HepG2 (cell line): ENCODE data around the gene PTGER3. TPM values are rescaled to one million over a fixed set of nuclear protein-coding genes. Genes with fewer than 3 reads are reported as not detected.

Experiments
- ATAC-seq: fragments of 200-7000 bp; cut with Tn5 transposase; 3 replicates; pipeline ENCODE4 v1.9.1; 2020; ENCODE audit warnings: mild to moderate bottlenecking, moderate library complexity
- BruUV-seq: library from RNA; stranded (reverse); fragments of 400-500 nt; replicated peaks from 2 replicates; lab custom pipeline; 2021; lab: Mats Ljungman, UMichigan
- CTCF ChIA-PET: fragments of 300-600 bp; formaldehyde crosslinking; extraction: SDS; loops from one replicate; lab custom pipeline; 2021; ENCODE audit warnings: low total read pairs, inconsistent platforms, low intra/inter-chr PET ratio; lab: Yijun Ruan, JAX
- POLR2A ChIA-PET: fragments of 350-600 bp; sonication (Branson Sonifier 250); formaldehyde crosslinking; loops from one replicate; lab custom pipeline; 2020; ENCODE audit warnings: antibody characterized with exemption, inconsistent platforms; lab: Yijun Ruan, JAX
- DNase-seq: peaks from one replicate; pipeline ENCODE4 v3.0.0-alpha.2; 2015; ENCODE audit warnings: low spot score
- FAIRE-seq: peaks from 3 replicates; lab custom pipeline; 2011; peaks lifted over from hg19 to GRCh38; lab: Jason Lieb, UNC
- H2AFZ ChIP-seq: one replicate; pipeline ENCODE4 v1.6.1; 2011; ENCODE audit warnings: low read length, inconsistent platforms
- H3K27ac ChIP-seq: fragments of 300-600 bp; 3 replicates; pipeline ENCODE4 v1.8.0; 2011; ENCODE audit warnings: mixed run types, mild to moderate bottlenecking, mixed read lengths, low read length, inconsistent platforms; ENCODE audit not compliant: insufficient read depth; ENCODE audit errors: extremely low read length
- H3K27me3 ChIP-seq, 2 experiments: fragments of 200-600 bp in 1 of 2; 2 replicates in 1 of 2; 3 replicates in 1 of 2; pipeline versions ENCODE4 v1.6.0 to v1.8.0; 2011; ENCODE audit warnings: low read length in 2 of 2, mild to moderate bottlenecking in 2 of 2, moderate library complexity in 2 of 2, inconsistent platforms in 1 of 2; ENCODE audit not compliant: insufficient read depth in 2 of 2, control insufficient read depth in 1 of 2
- H3K36me3 ChIP-seq, 2 experiments: fragments of 200-600 bp in 1 of 2; replicated peaks in 1 of 2; 2 replicates in 1 of 2; 3 replicates in 1 of 2; pipeline versions ENCODE4 v1.5.1 to v1.8.0; 2011; ENCODE audit warnings: low read length in 2 of 2, inconsistent platforms in 1 of 2; ENCODE audit not compliant: insufficient read depth in 2 of 2, control insufficient read depth in 1 of 2
- H3K4me1 ChIP-seq: 2 replicates; pipeline ENCODE4 v1.5.1; 2012; ENCODE audit warnings: low read length, inconsistent platforms; ENCODE audit not compliant: insufficient read depth
- H3K4me2 ChIP-seq: 2 replicates; pipeline ENCODE4 v1.6.0; 2011; ENCODE audit warnings: low read depth, low read length, inconsistent platforms
- H3K4me3 ChIP-seq, 3 experiments: fragments of 200-600 bp in 1 of 3; sonication (generic), shearing (Covaris generic) in 1 of 3; replicated peaks in 1 of 3; 2 replicates each; pipeline ENCODE4 v1.5.1; 2011 to 2016; ENCODE audit warnings: low read length in 3 of 3, inconsistent platforms in 2 of 3, low read depth in 2 of 3, mild to moderate bottlenecking in 2 of 3, control low read depth in 1 of 3, mixed read lengths in 1 of 3; ENCODE audit not compliant: insufficient read depth in 1 of 3
- H3K79me2 ChIP-seq: one replicate; pipeline ENCODE4 v1.6.1; 2011; ENCODE audit warnings: low read length, inconsistent platforms; ENCODE audit not compliant: insufficient read depth
- H3K9ac ChIP-seq: 2 replicates; pipeline ENCODE4 v1.6.0; 2011; ENCODE audit warnings: mild to moderate bottlenecking, low read depth, low read length, inconsistent platforms; ENCODE audit not compliant: insufficient read depth
- H3K9me3 ChIP-seq: 2 replicates; pipeline ENCODE4 v1.5.1; 2012; ENCODE audit warnings: mild to moderate bottlenecking, low read length
- H4K20me1 ChIP-seq: 2 replicates; pipeline ENCODE4 v1.6.0; 2011; ENCODE audit warnings: inconsistent platforms, mild to moderate bottlenecking, low read length, moderate library complexity; ENCODE audit not compliant: insufficient read depth
- HDAC1 ChIP-seq: sonication (generic); formaldehyde crosslinking; IDR thresholded peaks from 2 replicates; pipeline ENCODE4 v1.5.1; 2020; ENCODE audit warnings: mild to moderate bottlenecking, missing genetic modification reagents
- STAG1 ChIP-seq: sonication (generic); formaldehyde crosslinking; IDR thresholded peaks from 2 replicates; pipeline ENCODE4 v1.4.0; 2020; ENCODE audit warnings: missing genetic modification reagents
- WGBS: methylation state at CpG from one replicate; pipeline ENCODE4 v1.1.6; 2017; ENCODE audit warnings: low lambda C conversion rate; 5-methylcytosine and 5-hydroxymethylcytosine counted together
- in situ Hi-C: cut with HindIII; loops from 2 replicates; pipeline ENCODE4 v1.10.0; 2017; ENCODE audit warnings: low pct_unique_long_range_greater_than_20kb; ENCODE audit not compliant: extremely low pct_ligation_motif_present
- intact Hi-C: fragments of 100-400 bp; cut with micrococcal nuclease; formaldehyde crosslinking; loops from one replicate; pipeline ENCODE4 v1.10.0; 2022; ENCODE audit not compliant: unreplicated experiment
- polyA plus RNA-seq, 8 experiments: library from polyadenylated mRNA; depleted of rRNA in 3 of 8; stranded (reverse) in 7 of 8; unstranded in 1 of 8; fragments of >200 nt; fragmentation: Illumina TruSeq in 4 of 8; extraction: Trizol in 4 of 8; gene quantifications; 2 replicates each; pipeline versions ENCODE4 v1.2.1 to v1.2.3, GENCODE V29; 2011 to 2016; ENCODE audit warnings: low read depth in 4 of 8, missing spikeins in 1 of 8, mixed read lengths in 1 of 8; ENCODE audit not compliant: insufficient read depth in 1 of 8
- total RNA-seq, 5 experiments: library from RNA; depleted of rRNA; stranded (reverse); fragments of >200 nt; fragmentation: Illumina TruSeq; extraction: Trizol; gene quantifications; 2 replicates each; pipeline ENCODE4 v1.2.3, GENCODE V29; 2016; ENCODE audit warnings: low read depth in 1 of 5
- TF ChIP-seq, protein P1 (sequence below): IDR thresholded peaks from 2 replicates; pipeline ENCODE4 v1.4.0; 2020; ENCODE audit warnings: mild to moderate bottlenecking, missing genetic modification reagents
- TF ChIP-seq, protein P2 (sequence below): sonication (generic); formaldehyde crosslinking; IDR thresholded peaks from 2 replicates; pipeline ENCODE4 v1.5.0; 2020; ENCODE audit warnings: mild to moderate bottlenecking, missing genetic modification reagents, moderate library complexity

Gene PTGER3
- total and polyA plus RNA-seq, 2 of the 13 experiments (the other 11 are each of a cell fraction or from before 2014, with no cell fraction given) = 0.01 TPM; not detected in 1

DNA sequence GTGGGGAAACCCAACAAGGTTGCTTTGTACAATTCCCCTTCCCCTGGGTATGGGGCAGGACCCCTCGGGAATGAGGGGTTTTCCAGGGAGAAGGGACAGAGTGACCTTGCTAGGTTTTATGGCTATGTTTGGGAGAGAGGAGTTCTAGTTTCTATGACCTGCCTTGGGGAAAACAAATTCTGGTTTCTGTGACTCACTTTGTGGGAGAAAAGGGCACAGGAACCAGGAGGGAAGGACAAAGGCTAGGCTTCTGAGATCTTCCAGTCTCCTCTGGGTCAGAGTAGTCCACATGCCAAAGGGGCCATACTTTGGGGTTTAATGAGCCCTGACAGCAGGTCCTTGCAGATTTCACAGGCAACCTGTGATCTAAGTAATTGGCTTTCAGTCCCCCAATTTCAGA, 5.5 kb upstream of the PTGER3 start:
- Histone ChIP-seq H3K79me2 (no peaks in the 10 kb centered on the region), H4K20me1 (no peaks in the 10 kb centered on the region), H3K27ac (no peak overlapping the region), H2AFZ (no peak overlapping the region), H3K9ac (no peak overlapping the region), H3K4me1 (peaks cover 1% of the 10 kb centered on the region; the same call in 1 of the 2 replicates), H3K9me3 (no peaks in the 10 kb centered on the region), H3K36me3 (no peaks in the 10 kb centered on the region), H3K4me2 (no peak overlapping the region), H3K27me3 (peaks cover 0 to 3% of the 10 kb centered on the region in 2 experiments; a peak in 3 of 5 replicates), H3K4me3 (no peak overlapping the region)
- POLR2A ChIA-PET = no interaction called here
- BruUV-seq = no TSS peak
- DNase-seq (no peak), FAIRE-seq (no peak), ATAC-seq (no peak)
- in situ Hi-C loops (no loop called here), intact Hi-C loops (no loop called here)
- CTCF ChIA-PET = no interaction called here
- 50% methylated on average over 1 of the region's 1 CpG for WGBS
- TF ChIP-seq HDAC1 = no peak
- TF ChIP-seq, protein P1, sequence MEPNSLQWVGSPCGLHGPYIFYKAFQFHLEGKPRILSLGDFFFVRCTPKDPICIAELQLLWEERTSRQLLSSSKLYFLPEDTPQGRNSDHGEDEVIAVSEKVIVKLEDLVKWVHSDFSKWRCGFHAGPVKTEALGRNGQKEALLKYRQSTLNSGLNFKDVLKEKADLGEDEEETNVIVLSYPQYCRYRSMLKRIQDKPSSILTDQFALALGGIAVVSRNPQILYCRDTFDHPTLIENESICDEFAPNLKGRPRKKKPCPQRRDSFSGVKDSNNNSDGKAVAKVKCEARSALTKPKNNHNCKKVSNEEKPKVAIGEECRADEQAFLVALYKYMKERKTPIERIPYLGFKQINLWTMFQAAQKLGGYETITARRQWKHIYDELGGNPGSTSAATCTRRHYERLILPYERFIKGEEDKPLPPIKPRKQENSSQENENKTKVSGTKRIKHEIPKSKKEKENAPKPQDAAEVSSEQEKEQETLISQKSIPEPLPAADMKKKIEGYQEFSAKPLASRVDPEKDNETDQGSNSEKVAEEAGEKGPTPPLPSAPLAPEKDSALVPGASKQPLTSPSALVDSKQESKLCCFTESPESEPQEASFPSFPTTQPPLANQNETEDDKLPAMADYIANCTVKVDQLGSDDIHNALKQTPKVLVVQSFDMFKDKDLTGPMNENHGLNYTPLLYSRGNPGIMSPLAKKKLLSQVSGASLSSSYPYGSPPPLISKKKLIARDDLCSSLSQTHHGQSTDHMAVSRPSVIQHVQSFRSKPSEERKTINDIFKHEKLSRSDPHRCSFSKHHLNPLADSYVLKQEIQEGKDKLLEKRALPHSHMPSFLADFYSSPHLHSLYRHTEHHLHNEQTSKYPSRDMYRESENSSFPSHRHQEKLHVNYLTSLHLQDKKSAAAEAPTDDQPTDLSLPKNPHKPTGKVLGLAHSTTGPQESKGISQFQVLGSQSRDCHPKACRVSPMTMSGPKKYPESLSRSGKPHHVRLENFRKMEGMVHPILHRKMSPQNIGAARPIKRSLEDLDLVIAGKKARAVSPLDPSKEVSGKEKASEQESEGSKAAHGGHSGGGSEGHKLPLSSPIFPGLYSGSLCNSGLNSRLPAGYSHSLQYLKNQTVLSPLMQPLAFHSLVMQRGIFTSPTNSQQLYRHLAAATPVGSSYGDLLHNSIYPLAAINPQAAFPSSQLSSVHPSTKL (CRISPR knock-in tag) = no peak

DNA sequence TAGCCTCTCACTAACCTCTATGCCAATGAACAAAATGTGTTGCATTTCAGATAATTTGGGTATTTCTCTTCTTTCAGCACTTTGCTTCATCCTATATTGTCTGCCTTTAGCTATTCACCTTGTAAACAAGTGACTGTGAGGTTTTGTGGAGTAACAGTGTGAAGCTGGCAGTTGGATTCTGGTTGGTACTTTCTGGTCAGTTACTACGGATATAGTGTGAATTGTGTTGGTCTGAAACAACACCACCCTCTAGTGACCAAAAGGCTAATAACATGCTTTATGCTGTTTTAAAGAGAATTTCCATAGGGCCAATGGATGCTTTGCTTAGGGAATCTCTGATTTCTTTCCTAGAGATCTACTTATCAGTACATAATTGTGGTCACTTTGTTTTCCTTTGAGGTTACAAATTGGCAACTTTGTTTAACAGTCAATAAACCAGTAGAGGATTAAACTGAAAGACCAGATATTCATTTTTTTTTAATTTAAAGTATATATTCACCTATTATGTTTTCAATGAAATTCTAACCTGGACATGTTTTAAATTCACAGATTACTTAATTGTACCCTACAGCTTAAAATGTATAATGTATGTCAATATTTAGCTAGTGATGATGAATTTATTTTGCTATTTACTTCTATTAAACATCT, 2.5 kb upstream of the PTGER3 start:
- no peak overlapping the region for H3K4me3 ChIP-seq
- in situ Hi-C loops = loop anchor here (5.0 kb wide), 2 partner anchors 363 to 523 kb away; no protein-coding TSS in a partner anchor
- no peaks in the 10 kb centered on the region for H3K36me3 ChIP-seq
- H4K20me1 ChIP-seq = no peaks in the 10 kb centered on the region
- peak; percentile 37 for ATAC-seq
- ChIA-PET POLR2A (no interaction called here), CTCF (interaction anchor here (0.7 to 1.8 kb wide), 3 partner anchors 305 to 521 kb away, joined by 4 to 21 read pairs (median 7); no protein-coding TSS in a partner anchor)
- no peak overlapping the region for H3K27ac ChIP-seq
- H2AFZ ChIP-seq = no peak overlapping the region
- peaks cover 11 to 25% of the 10 kb centered on the region in 2 experiments for H3K27me3 ChIP-seq
- H3K9ac ChIP-seq = no peak overlapping the region
- intact Hi-C loops = loop anchor here (1.0 kb wide), 3 partner anchors 305 to 522 kb away; no protein-coding TSS in a partner anchor
- peak; percentile 86 for FAIRE-seq
- no TSS peak for BruUV-seq
- no peaks in the 10 kb centered on the region for H3K9me3 ChIP-seq
- WGBS = 0% methylated on average over 1 of the region's 1 CpG
- H3K79me2 ChIP-seq = no peaks in the 10 kb centered on the region
- DNase-seq = peak; percentile 64
- H3K4me2 ChIP-seq = no peak overlapping the region
- peaks cover 6% of the 10 kb centered on the region; the same call in 1 of the 2 replicates for H3K4me1 ChIP-seq
- TF ChIP-seq, protein P2, sequence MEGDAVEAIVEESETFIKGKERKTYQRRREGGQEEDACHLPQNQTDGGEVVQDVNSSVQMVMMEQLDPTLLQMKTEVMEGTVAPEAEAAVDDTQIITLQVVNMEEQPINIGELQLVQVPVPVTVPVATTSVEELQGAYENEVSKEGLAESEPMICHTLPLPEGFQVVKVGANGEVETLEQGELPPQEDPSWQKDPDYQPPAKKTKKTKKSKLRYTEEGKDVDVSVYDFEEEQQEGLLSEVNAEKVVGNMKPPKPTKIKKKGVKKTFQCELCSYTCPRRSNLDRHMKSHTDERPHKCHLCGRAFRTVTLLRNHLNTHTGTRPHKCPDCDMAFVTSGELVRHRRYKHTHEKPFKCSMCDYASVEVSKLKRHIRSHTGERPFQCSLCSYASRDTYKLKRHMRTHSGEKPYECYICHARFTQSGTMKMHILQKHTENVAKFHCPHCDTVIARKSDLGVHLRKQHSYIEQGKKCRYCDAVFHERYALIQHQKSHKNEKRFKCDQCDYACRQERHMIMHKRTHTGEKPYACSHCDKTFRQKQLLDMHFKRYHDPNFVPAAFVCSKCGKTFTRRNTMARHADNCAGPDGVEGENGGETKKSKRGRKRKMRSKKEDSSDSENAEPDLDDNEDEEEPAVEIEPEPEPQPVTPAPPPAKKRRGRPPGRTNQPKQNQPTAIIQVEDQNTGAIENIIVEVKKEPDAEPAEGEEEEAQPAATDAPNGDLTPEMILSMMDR (CRISPR knock-in tag) = peak; percentile 80
- peak; percentile 86 for TF ChIP-seq STAG1 (CRISPR knock-in tag)
